NCI-H82 (cell line): ENCODE measurements around the gene RIOX2.

ENCODE experiments used
- DNase-seq: peaks from one replicate; lab custom pipeline; 2025; lab: John Stamatoyannopoulos, UW

RIOX2 gene

DNA sequence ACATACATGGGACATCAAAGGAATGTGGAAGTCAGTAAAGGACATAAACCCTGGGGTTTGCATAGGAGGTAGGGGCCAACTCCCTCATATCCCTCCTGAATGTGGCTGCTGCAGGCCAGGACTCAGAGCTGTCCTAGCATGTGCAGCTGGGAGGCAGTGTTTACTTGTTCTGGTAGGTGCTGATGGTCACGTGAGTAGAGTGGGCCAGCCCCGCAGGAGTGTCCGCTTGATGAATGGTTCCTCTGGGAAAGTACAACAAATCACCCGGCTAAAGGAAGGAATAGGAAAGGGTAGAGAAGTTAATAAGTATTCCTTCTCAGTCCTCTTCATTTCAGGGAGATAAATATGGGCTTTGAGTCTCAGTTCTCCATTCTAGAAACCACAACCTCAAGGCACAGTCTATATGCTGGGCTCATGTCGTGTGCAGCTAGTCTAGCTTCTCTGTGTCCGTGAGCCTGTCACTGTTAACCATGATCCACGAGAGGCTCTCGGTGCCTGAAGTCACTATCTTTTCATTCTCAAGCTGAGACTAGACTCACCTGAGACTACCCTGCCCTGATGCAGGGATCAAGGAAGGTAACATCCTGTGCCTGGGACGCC lies 17.9 kb downstream of the RIOX2 start:
- DNase-seq = no peak

DNA sequence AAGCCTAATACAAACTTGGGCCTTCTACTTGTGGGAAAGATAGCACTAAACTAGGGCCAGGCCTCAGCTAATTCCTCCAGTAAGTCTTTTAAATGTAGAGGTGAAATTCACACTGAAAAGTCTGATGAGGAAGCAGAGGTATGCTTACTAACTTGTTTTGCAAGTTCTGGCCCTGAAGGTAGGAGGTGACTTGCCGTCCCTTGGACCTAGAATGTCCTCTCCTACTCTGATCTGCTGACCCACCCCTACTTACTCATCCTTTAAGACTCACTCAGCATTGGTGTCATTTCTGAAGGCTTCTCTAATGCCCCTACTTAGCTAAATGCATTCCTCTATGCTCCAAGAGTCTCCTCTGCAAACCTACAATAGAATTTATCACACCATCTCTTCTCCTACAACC lies 19.4 kb downstream of the RIOX2 start:
- DNase-seq = no peak

DNA sequence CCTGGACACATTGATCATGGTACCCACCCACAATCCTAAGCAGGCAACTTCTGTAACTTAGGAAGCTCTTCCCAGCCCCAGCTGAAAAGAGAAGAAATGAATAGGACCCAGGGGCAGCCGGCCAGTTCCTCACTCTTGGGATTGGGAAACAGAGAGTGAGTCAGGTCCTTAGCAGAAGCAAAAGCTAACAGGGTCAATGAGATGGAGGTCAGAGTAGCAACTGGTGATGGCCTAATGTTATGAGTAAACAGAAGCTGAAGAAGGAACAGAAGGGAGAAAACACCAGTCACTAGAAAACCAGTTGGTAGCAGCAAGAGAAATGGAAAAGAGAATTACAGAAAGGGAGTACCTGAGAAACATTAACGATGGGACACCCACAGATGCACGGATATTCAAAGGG lies 20.0 kb downstream of the RIOX2 start:
- no peak for DNase-seq

DNA sequence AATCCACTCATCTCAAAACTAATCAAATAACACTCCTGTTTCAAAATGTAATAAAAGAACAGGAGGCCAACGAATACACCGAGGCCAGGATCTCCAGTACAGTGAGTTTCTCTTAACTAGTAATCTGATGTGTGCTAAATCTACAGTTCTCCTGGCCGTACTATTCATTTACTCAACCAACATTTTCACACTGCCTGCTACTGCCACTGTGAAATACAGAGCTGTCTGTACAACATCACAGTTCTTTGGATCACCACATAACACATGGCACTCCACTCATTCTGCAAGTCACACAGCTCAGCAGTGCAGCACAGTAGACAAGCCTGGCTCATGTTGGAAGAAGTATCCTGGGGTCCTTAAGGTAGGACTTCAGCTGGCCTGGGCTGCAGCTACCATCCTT lies 21.9 kb downstream of the RIOX2 start:
- DNase-seq = peak; percentile 65

DNA sequence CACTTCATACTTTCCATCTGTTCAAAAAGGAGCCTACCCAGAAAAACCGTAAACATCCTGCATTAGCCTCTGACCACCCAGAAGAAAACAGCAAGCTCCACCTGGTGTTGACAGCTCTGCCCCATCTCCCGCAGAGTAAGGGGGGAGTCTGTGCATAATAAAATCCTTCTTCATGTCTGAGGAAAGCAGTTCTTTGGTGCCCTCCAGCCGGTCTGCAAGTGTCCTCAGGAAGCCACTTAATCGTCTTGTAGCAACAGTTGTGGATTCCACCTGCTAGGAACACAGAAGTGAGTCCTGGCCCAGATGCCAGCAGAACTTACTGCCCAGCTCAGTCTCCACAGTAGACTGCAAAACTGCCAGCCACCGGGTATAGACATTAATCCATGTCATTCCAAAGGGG lies 22.5 kb downstream of the RIOX2 start:
- peak; percentile 87 for DNase-seq

DNA sequence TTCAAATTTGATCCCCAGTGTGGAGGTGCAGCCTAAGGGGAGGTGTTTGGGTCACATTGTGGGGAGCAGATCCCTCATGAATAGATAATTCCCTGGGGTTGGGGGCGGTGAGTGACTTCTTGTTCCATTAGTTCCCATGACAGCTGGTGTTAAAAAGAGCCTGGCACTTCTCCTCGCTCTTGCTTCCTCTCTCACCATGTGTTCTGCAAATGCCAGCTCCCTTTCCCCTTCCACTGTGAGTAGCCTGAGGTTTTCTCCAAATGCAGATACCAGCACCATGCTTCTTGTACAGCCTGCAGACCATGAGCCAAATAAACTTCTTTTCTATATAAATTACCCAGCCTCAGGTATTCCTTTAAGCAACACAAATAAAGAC lies 23.1 kb downstream of the RIOX2 start:
- DNase-seq = no peak

DNA sequence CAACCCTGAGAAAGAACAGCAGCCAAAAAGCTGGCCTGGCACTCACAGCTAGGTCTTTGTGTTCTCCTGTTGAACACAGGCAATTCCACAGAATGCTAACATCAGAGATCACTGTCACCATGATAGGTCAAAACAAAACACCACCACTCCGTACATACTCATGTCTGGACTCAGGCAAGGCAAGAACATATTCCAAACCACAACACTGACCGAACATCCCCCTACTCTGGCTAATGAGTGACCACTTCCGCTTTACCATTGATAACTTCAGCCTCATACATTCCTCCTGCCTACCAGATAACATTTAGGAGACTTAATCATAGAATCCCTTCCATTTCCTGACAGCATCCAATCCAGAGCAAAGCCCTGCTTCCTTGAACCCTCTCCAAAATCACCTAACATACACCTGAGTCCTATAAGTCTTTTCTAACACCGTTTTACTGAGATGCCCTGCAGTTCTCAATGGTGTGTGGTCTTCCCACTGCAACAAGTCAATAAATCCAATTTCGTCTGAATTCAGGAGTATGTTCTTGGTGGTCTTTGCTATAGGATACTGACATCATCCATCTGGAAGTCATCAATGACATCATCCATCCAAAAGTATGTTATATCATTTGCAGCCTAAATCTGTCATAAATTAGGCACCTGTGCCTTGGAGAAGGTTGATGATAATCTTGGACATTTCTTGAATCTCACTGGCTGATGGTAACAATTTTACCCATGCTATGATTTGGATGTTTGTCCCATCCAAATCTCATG lies 23.7 kb downstream of the RIOX2 start:
- DNase-seq = no peak

DNA sequence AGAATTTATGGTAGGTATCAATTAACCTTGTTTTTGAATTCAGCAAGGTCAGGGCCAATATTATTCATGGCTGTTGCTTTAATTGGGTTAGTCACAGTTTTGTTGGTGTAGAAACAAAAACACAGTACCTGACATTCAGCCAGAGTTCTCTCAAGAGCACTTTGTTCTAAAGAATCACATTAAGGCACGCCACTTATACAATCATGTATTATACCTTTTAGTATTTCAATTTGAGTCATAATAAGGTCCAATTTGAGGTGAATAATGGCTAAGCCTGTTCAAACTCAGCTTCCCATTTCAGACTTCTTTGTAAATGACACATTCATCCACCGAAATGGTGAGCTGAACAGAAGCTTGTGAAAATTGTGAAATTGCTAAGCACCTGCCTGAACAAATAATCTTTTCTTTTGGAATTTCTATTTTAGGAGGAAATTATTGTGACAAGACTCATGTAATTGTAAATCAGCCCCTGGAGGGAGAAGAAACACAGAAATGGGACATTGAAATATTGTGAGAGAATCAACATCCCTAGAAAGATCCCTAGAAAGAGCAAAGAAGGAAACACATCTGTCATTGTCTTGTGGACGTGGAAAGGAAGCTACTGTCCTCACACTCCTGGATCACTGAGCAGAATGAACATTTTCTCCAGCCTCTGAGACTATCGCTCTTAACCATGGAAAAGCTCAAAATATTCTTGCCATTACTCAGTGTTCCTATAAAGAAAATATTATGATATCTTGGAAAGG lies 29.3 kb downstream of the RIOX2 start:
- DNase-seq = no peak

DNA sequence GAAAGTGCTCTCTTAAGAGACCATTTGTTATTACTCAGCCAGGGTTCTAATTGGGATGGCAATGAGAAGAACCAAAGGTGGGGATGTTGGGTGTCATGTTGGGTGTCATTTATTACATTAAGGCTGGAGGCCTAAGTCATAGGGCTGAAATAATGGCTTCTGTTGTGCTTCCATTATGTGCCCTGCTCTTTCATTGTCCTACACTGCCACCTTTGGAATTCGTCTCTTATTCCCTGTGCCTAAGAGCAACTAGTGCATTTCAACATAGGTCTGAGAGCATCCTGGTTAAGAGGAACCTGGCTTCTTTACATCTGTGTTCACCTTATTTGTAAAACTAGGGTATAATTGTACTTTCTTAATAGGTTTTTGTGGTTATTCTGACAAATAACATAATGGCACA lies 32.2 kb downstream of the RIOX2 start:
- peak; percentile 62 for DNase-seq

DNA sequence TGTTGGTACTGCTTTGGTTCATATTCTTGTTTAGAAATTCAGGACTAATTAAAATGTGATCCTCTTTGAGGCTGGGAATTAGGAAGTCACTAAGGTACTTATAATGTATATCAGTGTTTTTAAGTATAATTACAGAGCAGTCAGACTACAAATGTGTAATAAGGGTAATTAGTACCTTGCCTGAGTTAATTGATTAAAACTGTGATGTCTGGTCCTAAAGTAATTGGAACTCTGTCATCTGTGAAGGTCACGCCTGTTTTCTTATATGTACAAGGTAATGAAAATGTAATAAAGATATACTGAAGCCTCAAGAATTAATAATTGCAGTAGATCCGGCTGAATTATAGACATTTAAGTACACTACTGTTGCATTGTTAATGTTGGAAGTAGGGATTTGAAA lies 32.8 kb downstream of the RIOX2 start:
- DNase-seq = peak; percentile 51

DNA sequence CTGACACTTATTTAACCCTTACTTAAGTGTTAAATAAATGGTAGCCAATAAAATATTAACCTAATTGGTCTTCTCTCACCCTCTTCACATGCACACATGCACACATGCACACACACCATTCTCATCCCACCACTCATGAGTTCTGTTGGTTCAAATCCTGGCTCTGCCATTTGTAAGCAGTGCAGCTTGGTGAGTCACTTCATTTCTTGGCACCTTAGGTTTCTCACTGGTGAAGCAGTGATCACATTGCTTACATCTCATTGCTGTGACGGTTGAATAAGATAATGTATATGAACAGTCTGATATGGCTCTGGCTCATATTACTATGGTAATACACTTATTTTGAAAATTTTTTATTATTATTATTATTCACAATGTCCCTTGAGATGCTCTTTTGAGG lies 33.8 kb downstream of the RIOX2 start:
- DNase-seq = no peak

DNA sequence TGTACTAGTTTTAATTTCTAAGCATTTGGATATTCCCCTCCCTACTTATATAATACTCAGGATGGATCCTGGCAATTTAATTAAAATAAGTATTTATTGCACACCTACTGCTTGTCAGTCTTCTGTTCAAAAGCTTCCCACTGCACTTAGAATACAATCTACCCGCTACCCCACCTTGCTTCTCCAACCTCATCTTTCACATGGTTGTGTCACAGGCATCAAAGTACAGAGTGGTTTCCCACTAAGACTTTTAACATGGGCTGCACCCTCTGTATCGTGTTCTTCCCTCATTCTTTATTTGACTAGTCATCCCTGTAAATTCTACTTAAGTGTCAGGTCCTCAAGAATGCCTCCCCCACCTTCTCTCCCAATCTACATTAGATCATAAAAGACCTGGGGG lies 35.0 kb downstream of the RIOX2 start:
- no peak for DNase-seq

DNA sequence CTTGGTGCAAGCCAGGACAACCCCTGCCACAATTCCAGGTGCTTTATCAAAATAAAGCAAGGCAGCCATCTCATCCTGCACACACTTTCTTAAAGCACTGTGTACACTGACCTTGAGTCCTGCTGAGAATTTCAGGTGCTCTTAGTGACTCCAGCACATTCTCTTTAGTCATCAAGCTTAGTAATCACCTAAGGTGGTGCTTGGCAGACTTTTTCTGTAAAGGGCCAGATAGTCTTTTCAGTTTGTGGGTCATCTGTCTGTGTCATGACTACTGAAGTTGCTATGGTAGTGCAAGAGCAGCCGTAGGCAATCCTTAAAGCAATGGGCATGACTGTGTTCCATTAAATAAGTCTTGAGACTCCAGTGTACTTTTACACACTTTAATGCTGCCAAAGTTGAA lies 36.4 kb downstream of the RIOX2 start:
- DNase-seq = no peak

DNA sequence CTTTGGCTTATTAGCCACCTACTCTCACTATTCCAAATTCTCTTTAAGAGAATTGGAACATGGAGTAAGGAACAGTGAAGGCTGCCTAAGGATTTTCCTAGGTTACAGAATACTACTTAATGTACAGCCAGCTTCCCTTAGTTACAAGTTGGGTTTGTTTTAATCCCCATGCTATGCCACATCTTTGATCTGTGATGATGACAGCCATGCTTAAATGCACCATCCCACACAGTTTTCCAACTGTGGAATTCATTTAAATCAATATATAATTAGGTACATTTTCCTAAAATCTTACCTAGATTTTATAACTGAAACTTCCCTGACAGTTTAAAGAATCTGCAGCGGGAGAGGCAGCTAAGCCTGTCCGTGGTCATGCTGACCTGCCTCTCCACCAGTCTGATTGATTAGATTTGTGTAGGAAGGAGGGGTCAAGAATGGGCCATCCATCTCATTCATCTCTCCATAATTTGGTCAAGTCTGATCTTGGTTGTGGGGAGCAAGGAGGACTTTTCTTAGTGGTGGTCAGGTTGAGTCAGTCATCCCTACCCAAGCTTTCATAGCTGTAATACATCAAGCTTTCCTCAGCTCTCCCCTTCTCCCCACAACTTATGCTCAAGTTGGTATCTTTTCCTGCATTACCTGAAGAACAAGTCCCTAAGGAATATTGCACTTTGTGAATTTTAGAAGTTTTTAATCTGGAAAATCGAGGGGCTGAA lies 37.1 kb downstream of the RIOX2 start:
- DNase-seq = no peak

DNA sequence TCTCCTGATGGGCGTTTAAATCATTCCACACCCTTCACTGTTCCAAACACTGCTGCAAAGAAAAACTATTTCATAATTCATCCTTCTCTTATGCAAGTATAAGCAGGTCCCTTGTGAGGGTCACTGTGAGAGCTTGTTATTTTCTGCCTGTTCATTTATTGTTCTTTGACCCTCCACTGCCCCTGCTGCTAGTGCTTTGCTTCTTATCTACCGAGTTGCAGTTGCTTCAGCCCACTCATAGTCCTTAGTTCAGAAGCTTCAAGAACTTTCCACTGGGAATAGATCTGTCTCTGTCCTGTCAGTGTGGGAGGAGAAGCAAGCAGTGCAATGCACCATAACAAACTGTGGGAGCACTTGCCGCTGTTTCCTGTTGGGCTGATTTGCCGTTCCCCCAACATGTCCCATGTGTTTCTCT lies 39.8 kb downstream of the RIOX2 start:
- no peak for DNase-seq

DNA sequence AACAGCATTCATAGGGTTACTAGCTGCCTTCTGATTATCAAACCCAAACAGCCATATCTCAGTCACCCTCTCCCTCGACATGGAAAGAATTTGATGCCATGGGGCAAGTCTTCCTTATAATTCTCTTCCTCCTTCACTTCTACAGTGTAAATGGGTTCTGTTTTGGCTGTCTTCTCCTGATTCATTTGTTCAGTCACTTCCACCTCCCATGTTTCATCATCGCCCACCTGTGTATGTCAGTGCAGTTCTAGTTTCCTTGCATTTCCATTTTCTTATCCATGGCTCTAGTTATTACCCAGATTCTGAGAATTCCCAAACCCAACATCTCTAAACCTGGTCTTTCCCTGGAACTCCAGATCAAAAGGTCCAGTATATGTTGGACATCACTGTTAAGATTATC lies 41.0 kb downstream of the RIOX2 start:
- no peak for DNase-seq

DNA sequence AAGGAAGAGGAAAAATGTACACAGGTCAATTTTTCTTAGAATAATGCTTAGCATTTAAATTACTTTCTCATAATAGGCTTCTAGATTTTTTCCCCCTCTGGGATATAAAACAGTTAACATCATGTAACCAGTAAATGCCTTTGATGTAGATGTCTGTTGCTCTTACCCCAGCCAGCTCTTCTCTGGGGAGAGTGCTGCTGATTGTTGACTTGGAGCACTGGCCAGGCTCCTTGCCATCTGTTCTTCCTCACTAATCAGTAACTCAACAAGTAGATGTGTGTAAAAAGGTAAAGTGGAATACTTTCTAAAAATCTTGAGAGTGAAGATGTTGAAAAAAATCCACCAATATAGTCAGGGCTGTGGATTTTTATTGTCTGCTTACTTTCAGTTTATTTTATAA lies 42.2 kb downstream of the RIOX2 start:
- DNase-seq = peak; percentile 34

DNA sequence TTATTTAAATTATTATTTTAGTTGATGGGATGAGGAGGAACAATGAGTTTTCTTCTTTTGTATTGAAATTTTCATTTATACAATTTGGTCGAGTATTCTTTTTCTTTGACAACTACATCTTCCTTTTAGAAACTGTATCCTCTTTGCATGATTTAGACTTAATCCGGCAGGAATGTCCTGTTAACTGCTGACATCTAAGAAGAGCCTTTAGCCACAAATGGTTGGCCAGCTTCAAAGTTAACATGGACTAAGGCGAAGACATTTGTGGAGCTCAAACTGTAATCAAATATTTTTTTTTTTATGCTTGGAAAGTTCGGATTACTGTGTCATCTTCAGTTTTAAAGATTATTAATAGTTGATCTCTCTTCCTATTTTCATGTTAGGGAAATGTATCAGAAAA lies 43.2 kb downstream of the RIOX2 start:
- no peak for DNase-seq

DNA sequence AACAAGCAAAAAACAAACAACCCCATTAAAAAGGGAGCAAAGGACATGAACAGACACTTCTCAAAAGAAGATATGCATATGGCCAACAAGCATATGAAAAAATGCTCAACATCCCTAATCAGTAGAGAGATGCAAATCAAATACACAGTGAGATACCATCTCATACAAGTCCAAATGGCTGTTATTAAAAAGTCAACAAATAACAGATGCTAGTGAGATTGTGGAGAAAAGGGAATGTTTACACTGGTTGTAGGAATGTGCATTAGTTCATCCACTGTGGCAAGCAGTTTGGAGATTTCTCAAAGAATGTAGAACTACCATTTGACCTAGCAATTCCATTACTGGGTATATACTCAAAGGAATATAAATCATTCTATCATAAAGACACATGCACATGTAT lies 44.5 kb downstream of the RIOX2 start:
- no peak for DNase-seq

DNA sequence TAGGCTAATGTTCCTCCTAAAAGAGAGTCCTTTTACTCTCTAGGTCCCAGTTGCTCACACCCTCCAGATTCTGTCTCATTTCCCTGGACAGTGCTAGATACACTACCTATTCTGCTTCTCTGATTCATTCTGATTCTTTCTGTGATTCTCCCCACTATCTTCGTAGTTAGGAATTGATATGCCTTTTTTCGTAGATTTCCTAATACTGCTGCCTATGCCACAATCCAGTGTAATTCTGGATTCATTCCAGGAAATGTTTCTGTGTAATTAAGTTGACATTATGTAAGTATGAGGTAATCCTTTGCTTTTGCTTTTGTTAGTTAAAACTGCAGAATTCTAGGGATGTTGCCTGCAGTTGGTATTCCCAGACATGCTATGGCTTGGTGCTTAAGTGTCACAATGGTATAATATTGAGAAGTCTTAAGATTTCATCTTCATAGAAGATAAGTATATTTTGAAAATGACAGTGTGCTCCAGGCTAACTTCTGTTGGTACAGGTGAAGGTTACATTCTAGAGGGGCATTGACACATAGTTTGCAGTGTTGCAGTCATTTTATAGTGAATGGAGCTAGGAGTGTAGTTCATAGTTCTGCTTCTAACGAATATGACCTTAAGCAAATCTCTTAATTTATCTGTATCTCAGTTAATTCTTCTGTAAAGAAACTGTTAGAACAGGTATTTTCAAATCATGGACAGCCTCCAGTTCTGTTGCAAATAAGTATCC lies 54.3 kb downstream of the RIOX2 start:
- DNase-seq = no peak

DNA sequence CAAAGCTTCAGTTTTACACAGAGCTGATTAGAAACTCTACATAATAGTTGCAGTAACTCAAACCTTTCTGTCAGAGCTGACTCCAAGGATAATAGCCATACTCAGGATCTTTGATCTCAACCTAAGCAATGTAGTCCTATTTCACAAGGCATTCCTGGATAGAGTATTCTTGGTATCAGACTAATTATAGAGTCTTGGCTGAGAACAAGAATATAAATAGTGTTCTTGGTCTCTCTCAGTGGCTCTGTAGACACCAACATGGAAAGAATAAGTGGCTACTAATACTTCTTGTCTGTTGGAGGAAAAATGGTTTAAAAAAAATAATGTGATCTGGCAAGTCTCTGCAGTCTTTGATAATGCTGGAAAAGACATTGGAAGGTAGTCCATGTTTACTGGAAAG lies 55.7 kb downstream of the RIOX2 start:
- DNase-seq = no peak

DNA sequence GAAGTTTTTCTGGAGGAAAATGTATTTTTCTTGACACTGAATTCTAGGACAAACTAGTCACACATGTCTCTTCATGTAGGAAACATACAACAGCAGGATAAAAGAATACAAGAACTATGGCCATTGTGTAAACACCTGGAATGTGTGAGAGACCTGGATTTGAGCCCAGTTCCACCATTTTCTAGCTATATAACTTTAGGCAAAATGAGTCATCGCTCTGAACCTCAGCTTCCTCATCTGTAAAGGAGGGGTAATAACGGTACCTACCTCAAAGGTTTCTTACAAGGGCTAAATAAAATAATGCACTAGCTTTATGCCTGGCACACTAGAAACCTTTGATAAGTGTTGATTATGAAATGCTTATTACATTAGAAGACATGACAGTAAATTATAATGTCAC lies 57.8 kb downstream of the RIOX2 start:
- DNase-seq = no peak
